ENCODE measurements around the gene TPPP2.

- TF ChIP-seq CTCF (IDR thresholded peaks at IDR 0.05 in 8 of 11, conservative IDR thresholded peaks at IDR 0.05 in 3 of 11) (no peak), POLR2A (IDR thresholded peaks at IDR 0.05) (no peak)
Measured at GRCh38 chr14:21078726-21079125, 48.7 kb downstream of the TPPP2 start.

Measured in spleen (tissue), 7 donors.